K562 (cell line): ENCODE results near the gene COP1. TPM values are rescaled to one million over a fixed set of nuclear protein-coding genes. Genes with fewer than 3 reads are reported as not detected.

ENCODE experiments used
- ATAC-seq: fragments of 200-7000 bp; cut with Tn5 transposase; 3 replicates; pipeline ENCODE4 v1.9.1; 2020; ENCODE audit warnings: moderate library complexity
- BruUV-seq: library from RNA; stranded (reverse); fragments of 400-500 nt; replicated peaks from 2 replicates; lab custom pipeline; 2021; lab: Mats Ljungman, UMichigan
- CTCF ChIA-PET: fragments of 300-600 bp; formaldehyde crosslinking; extraction: SDS; loops from one replicate; lab custom pipeline; 2021; ENCODE audit warnings: low intra/inter-chr PET ratio; lab: Yijun Ruan, JAX
- POLR2A ChIA-PET: fragments of 300-600, 350-650 bp; sonication (Branson Sonifier 250); formaldehyde crosslinking; extraction: SDS; loops from one replicate; lab custom pipeline; 2021; ENCODE audit warnings: antibody characterized with exemption, inconsistent platforms; lab: Yijun Ruan, JAX
- DNase-seq, 4 experiments: peaks; one replicate each; pipeline versions ENCODE4 v3.0.0 to v3.0.0-alpha.2; 2011 to 2018; ENCODE audit warnings: low spot score in 3 of 4, mixed read lengths in 3 of 4; ENCODE audit errors: extremely low read depth in 1 of 4
- FAIRE-seq: peaks from 2 replicates; lab custom pipeline; 2011; peaks lifted over from hg19 to GRCh38; lab: Jason Lieb, UNC
- H2AFZ ChIP-seq: 2 replicates; pipeline ENCODE4 v1.6.0; 2011; ENCODE audit warnings: low read depth, low read length, control low read depth, inconsistent platforms
- H3K27ac ChIP-seq: fragments of 200-600 bp; 3 replicates; pipeline ENCODE4 v1.8.0; 2011; ENCODE audit warnings: low read depth, mild to moderate bottlenecking, control low read depth, inconsistent platforms, low read length, moderate library complexity, mixed read lengths; ENCODE audit errors: extremely low read depth
- H3K27me3 ChIP-seq, 2 experiments: fragments of 300-600 bp in 1 of 2; 2 replicates in 1 of 2; 3 replicates in 1 of 2; pipeline versions ENCODE4 v1.6.0 to v1.8.0; 2011; ENCODE audit warnings: inconsistent platforms in 2 of 2, low read length in 2 of 2, mild to moderate bottlenecking in 1 of 2, mixed read lengths in 1 of 2, moderate library complexity in 1 of 2; ENCODE audit not compliant: control insufficient read depth in 2 of 2, insufficient read depth in 2 of 2
- H3K36me3 ChIP-seq: fragments of 300-600 bp; 3 replicates; pipeline ENCODE4 v1.8.0; 2011; ENCODE audit warnings: mild to moderate bottlenecking, low read length, inconsistent platforms; ENCODE audit not compliant: control insufficient read depth, insufficient read depth
- H3K4me1 ChIP-seq, 2 experiments: fragments of 200-600 bp in 1 of 2; replicated peaks in 1 of 2; 2 replicates in 1 of 2; 3 replicates in 1 of 2; pipeline versions ENCODE4 v1.5.1 to v1.8.0; 2011; ENCODE audit warnings: inconsistent platforms in 2 of 2, low read length in 2 of 2, mild to moderate bottlenecking in 1 of 2, mixed read lengths in 1 of 2, moderate library complexity in 1 of 2; ENCODE audit not compliant: control insufficient read depth in 2 of 2, insufficient read depth in 2 of 2
- H3K4me2 ChIP-seq: 2 replicates; pipeline ENCODE4 v1.6.1; 2011; ENCODE audit warnings: low read length, control low read depth, inconsistent platforms, mixed read lengths; ENCODE audit not compliant: insufficient read depth
- H3K4me3 ChIP-seq: fragments of 200-600 bp; sonication (generic), shearing (Covaris generic); 2 replicates; pipeline ENCODE4 v1.5.1; 2016; ENCODE audit warnings: control low read depth, inconsistent platforms
- H3K79me2 ChIP-seq: fragments of 200-600 bp; 3 replicates; pipeline ENCODE4 v1.8.0; 2011; ENCODE audit warnings: low read length, inconsistent platforms; ENCODE audit not compliant: control insufficient read depth, insufficient read depth
- H3K9ac ChIP-seq, 2 experiments: 2 replicates each; pipeline versions ENCODE4 v1.6.0 to v1.6.1; 2011; ENCODE audit warnings: low read depth in 2 of 2, low read length in 2 of 2, control low read depth in 1 of 2, inconsistent platforms in 1 of 2, mild to moderate bottlenecking in 1 of 2, mixed read lengths in 1 of 2; ENCODE audit not compliant: insufficient read depth in 1 of 2
- H3K9me1 ChIP-seq: one replicate; pipeline ENCODE4 v1.6.0; 2011; ENCODE audit warnings: inconsistent platforms, mild to moderate bottlenecking, low read length, moderate library complexity; ENCODE audit not compliant: control insufficient read depth, insufficient read depth
- H3K9me3 ChIP-seq: replicated peaks from 2 replicates; pipeline ENCODE4 v1.5.1; 2011; ENCODE audit warnings: low read depth, low read length, inconsistent platforms; ENCODE audit not compliant: control insufficient read depth, insufficient read depth
- H4K20me1 ChIP-seq: replicated peaks from 2 replicates; pipeline ENCODE4 v1.6.1; 2011; ENCODE audit warnings: low read length, inconsistent platforms, mixed read lengths; ENCODE audit not compliant: control insufficient read depth, insufficient read depth
- C11orf30 ChIP-seq: fragments of 450-650 bp; IDR thresholded peaks from 2 replicates; pipeline ENCODE4 v1.6.1; 2016; ENCODE audit warnings: low read depth, mild to moderate bottlenecking
- FOXP1 ChIP-seq: sonication (generic); formaldehyde crosslinking; IDR thresholded peaks from 2 replicates; pipeline ENCODE4 v1.8.0; 2022; ENCODE audit warnings: mild to moderate bottlenecking, missing genetic modification reagents
- MCM5 ChIP-seq: fragments of 450-650 bp; IDR thresholded peaks from 2 replicates; pipeline ENCODE4 v1.6.1; 2016; ENCODE audit warnings: low read depth
- SIN3A ChIP-seq, 2 experiments: fragments of 150-350 bp in 1 of 2; IDR thresholded peaks; 2 replicates each; pipeline ENCODE4 v1.6.1; 2011 to 2016; ENCODE audit warnings: borderline replicate concordance in 2 of 2, low read depth in 2 of 2, low read length in 2 of 2, mild to moderate bottlenecking in 2 of 2, moderate library complexity in 2 of 2; ENCODE audit not compliant: control insufficient read depth in 1 of 2
- ZC3H11A ChIP-seq: IDR thresholded peaks from 2 replicates; pipeline ENCODE4 v1.6.1; 2012; ENCODE audit warnings: low read depth, low read length, improper control_type of control experiment
- ZNF561 ChIP-seq: fragments of 450-650 bp; formaldehyde crosslinking; conservative IDR thresholded peaks from 2 replicates; pipeline ENCODE4 v1.4.0; 2020; ENCODE audit warnings: mild to moderate bottlenecking, moderate library complexity
- ZNF584 ChIP-seq: fragments of 200-800 bp; sonication (Bioruptor generic); IDR thresholded peaks from 2 replicates; pipeline ENCODE4 v1.6.1; 2016; ENCODE audit warnings: low read depth, mild to moderate bottlenecking, missing genetic modification characterization, missing compliant biosample characterization
- ZNF609 ChIP-seq: sonication (generic); formaldehyde crosslinking; IDR thresholded peaks from 2 replicates; pipeline ENCODE4 v1.8.1; 2023; ENCODE audit warnings: missing genetic modification reagents, mild to moderate bottlenecking, borderline replicate concordance
- WGBS: fragments of 100-300 bp; shearing (Covaris generic); methylation state at CpG from one replicate; pipeline ENCODE4 v1.1.6; 2016; ENCODE audit warnings: low coverage, mixed read lengths; ENCODE audit not compliant: insufficient coverage; ENCODE audit errors: missing lambda C conversion rate; 5-methylcytosine and 5-hydroxymethylcytosine counted together
- in situ Hi-C: fragments of 300-500 bp; cut with MboI; formaldehyde crosslinking; loops from 4 replicates; pipeline ENCODE4 v1.15.0; 2018; ENCODE audit warnings: inconsistent platforms, mixed read lengths
- intact Hi-C: fragments of 100-400 bp; cut with micrococcal nuclease; formaldehyde crosslinking; loops from 2 replicates; pipeline ENCODE4 v1.14.2; 2022
- polyA plus RNA-seq, 8 experiments: library from polyadenylated mRNA; depleted of rRNA in 4 of 8; stranded (reverse) in 5 of 8; unstranded in 3 of 8; fragments of >200 nt; fragmentation: Nextera tagmentation in 2 of 8; fragmentation: Illumina TruSeq in 1 of 8; extraction: Ambion mirVana in 2 of 8; extraction: Trizol in 1 of 8; gene quantifications; 2 replicates each; pipeline versions ENCODE4 v1.2.1 to v1.2.3, GENCODE V29; 2011 to 2014; ENCODE audit warnings: inconsistent platforms in 1 of 8, missing spikeins in 1 of 8
- total RNA-seq, 7 experiments: library from RNA; depleted of rRNA in 6 of 7; stranded (reverse); fragments of >200 nt in 6 of 7; fragmentation: Illumina TruSeq in 2 of 7; extraction: Trizol in 2 of 7; gene quantifications; 2 replicates each; pipeline versions ENCODE4 v1.2.1 to v1.2.3, GENCODE V29; 2011 to 2021; ENCODE audit warnings: low replicate concordance in 1 of 7

The COP1 gene
- total and polyA plus RNA-seq, 9 of the 15 experiments (the other 6 are each of a cell fraction or from before 2014, with no cell fraction given), result 25.8 to 77.7 (median 58.6) TPM

GRCh38 chr1:176216031-176216430 is 8.9 kb upstream of the COP1 start:
- Histone ChIP-seq H3K4me2 (no peak overlapping the region), H2AFZ (no peak overlapping the region), H3K27ac (no peak overlapping the region), H3K4me3 (no peak overlapping the region), H3K79me2 (no peaks in the 10 kb centered on the region), H3K9me3 (no peaks in the 10 kb centered on the region), H3K27me3 (no peaks in the 10 kb centered on the region), H3K4me1 (no peaks in the 10 kb centered on the region; a peak in 1 of 5 replicates), H3K9ac (no peak overlapping the region), H3K36me3 (no peaks in the 10 kb centered on the region), H3K9me1 (no peaks in the 10 kb centered on the region), H4K20me1 (no peaks in the 10 kb centered on the region)
- ChIA-PET POLR2A (interaction anchor here (1.1 kb wide), 1 partner anchor 9 kb away, joined by 6 read pairs; the partner anchor contains the start of gene COP1), CTCF (no interaction called here)
- FAIRE-seq, result no peak
- in situ Hi-C loops, result no loop called here
- DNase-seq, result no peak
- no TSS peak for BruUV-seq
- intact Hi-C loops, result no loop called here
- no peak for ATAC-seq
- WGBS, result 0% methylated on average over 1 of the region's 1 CpG
- TF ChIP-seq ZC3H11A, result no peak
- peak; percentile 32; the same call in 1 of the 2 replicates for TF ChIP-seq C11orf30
- TF ChIP-seq FOXP1 (CRISPR knock-in tag), result no peak
- TF ChIP-seq ZNF561 (CRISPR knock-in tag), result no peak
- TF ChIP-seq ZNF584, result no peak
- TF ChIP-seq MCM5, result no peak
- no peak for TF ChIP-seq SIN3A (IDR thresholded peaks at IDR 0.05; ENCODE audit: borderline replicate concordance in 2 of 2, control insufficient read depth in 1 of 2, low read depth in 2 of 2, low read length in 2 of 2)
- TF ChIP-seq ZNF609 (CRISPR knock-in tag), result no peak
